SU-DHL-6 (cell line): Measurements from ENCODE around the gene CARD14.

ENCODE experiments used
- H2AFZ ChIP-seq: fragments of 200-600 bp; sonication (generic); 2 replicates; pipeline ENCODE4 v1.6.1; 2014; ENCODE audit warnings: low read depth, mild to moderate bottlenecking, moderate library complexity, mixed read lengths, antibody characterized with exemption, low read length; ENCODE audit not compliant: severe bottlenecking
- H3F3A ChIP-seq: fragments of 200-600 bp; shearing (Covaris generic); 2 replicates; pipeline ENCODE4 v1.6.0; 2016; ENCODE audit warnings: antibody characterized with exemption, mild to moderate bottlenecking; ENCODE audit not compliant: insufficient read depth
- H3K27ac ChIP-seq: fragments of 200-600 bp; sonication (generic); 2 replicates; pipeline ENCODE4 v1.5.1; 2016; ENCODE audit warnings: low read depth, mild to moderate bottlenecking, low read length, moderate library complexity, mixed read lengths
- H3K27me3 ChIP-seq: fragments of 200-600 bp; sonication (generic), shearing (Covaris generic); 2 replicates; pipeline ENCODE4 v1.6.0; 2014; ENCODE audit warnings: mild to moderate bottlenecking, low read length
- H3K36me3 ChIP-seq: fragments of 200-600 bp; sonication (generic); 2 replicates; pipeline ENCODE4 v1.6.1; 2014; ENCODE audit warnings: mild to moderate bottlenecking, low read length, mixed read lengths
- H3K4me2 ChIP-seq: fragments of 300-600, 200-600 bp; shearing (Covaris generic), sonication (generic); 2 replicates; pipeline ENCODE4 v1.6.0; 2014; ENCODE audit warnings: low read length, low read depth, mild to moderate bottlenecking; ENCODE audit not compliant: poor library complexity, severe bottlenecking
- H3K4me3 ChIP-seq: fragments of 200-600 bp; sonication (generic); 2 replicates; pipeline ENCODE4 v1.5.1; 2014; ENCODE audit warnings: antibody characterized with exemption, low read length, mild to moderate bottlenecking, mixed read lengths; ENCODE audit not compliant: insufficient read depth, poor library complexity, severe bottlenecking
- H3K79me2 ChIP-seq: fragments of 200-600 bp; sonication (generic); 2 replicates; pipeline ENCODE4 v1.6.1; 2014; ENCODE audit warnings: mild to moderate bottlenecking, low read length, moderate library complexity; ENCODE audit not compliant: insufficient read depth
- H3K9ac ChIP-seq: fragments of 200-600 bp; sonication (generic); 2 replicates; pipeline ENCODE4 v1.7.0; 2014; ENCODE audit warnings: mild to moderate bottlenecking, low read length
- H3K9me2 ChIP-seq: fragments of 200-600 bp; sonication (generic); replicated peaks from 2 replicates; pipeline ENCODE4 v1.6.1; 2014; ENCODE audit warnings: low read length; ENCODE audit not compliant: insufficient read depth
- H3K9me3 ChIP-seq: fragments of 200-600 bp; sonication (generic); 2 replicates; pipeline ENCODE4 v1.6.1; 2014; ENCODE audit warnings: low read length, mixed read lengths; ENCODE audit not compliant: insufficient read depth
- H4K20me1 ChIP-seq: fragments of 200-600 bp; sonication (generic); 2 replicates; pipeline ENCODE4 v1.6.1; 2014; ENCODE audit warnings: low read depth, mild to moderate bottlenecking, antibody characterized with exemption, low read length, moderate library complexity, mixed read lengths
- EZH2phosphoT487 ChIP-seq: fragments of 200-600 bp; sonication (generic), shearing (Covaris generic); conservative IDR thresholded peaks from 2 replicates; pipeline ENCODE4 v1.6.1; 2018; ENCODE audit warnings: mild to moderate bottlenecking, antibody characterized with exemption, low read length, moderate library complexity, mixed read lengths
- TF ChIP-seq, protein P1 (sequence below): fragments of 200-600 bp; sonication (generic); IDR thresholded peaks from one replicate; pipeline ENCODE4 v1.5.1; 2017; ENCODE audit warnings: antibody characterized with exemption, mild to moderate bottlenecking, low read length, moderate library complexity; ENCODE audit not compliant: insufficient read depth, poor library complexity, severe bottlenecking

Gene CARD14

DNA sequence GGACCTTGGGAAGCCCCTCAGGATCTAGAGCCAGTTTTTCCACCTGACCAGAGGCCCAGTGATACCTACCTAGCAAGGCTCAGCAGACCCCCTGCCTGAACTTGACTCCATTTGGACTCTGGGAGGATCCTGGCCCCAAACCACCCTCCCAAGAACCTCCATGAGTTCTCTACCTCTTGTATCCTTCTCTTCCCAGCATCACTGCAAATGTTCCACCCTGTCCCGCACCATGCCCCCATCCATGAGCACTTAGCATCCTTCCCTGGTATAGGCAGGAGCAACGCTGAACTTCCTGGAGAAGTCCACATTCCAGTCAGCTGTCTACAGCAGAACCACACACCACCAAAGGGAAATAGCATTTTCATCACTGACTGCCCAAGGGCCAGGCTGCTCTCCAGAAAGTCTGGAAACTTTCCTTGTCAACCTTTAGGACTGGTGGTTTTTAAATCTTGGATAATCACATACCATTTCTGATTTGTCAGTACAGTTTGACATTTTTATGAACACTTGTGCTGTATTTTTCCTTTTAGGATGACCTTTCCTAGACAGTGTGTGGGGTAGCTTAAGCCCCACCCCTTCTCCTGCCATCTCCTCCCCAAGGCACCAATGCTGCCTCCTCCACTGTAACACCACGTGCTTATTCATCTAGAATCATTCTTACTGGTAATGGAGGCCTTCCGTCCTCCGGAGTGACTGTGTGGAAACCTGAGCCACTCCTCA, 36.8 kb upstream of the CARD14 start:
- H3K4me2 ChIP-seq = no peak overlapping the region
- H3K9me2 ChIP-seq = no peaks in the 10 kb centered on the region
- H3K9ac ChIP-seq = no peak overlapping the region
- no peaks in the 10 kb centered on the region for H3K27me3 ChIP-seq
- peaks cover 18% of the 10 kb centered on the region for H3K36me3 ChIP-seq
- H4K20me1 ChIP-seq = no peaks in the 10 kb centered on the region
- H3K9me3 ChIP-seq = no peaks in the 10 kb centered on the region
- no peaks in the 10 kb centered on the region for H3K79me2 ChIP-seq
- no peak overlapping the region for H3K4me3 ChIP-seq
- peaks cover 16% of the 10 kb centered on the region for H3F3A ChIP-seq
- H2AFZ ChIP-seq = no peak overlapping the region
- no peak for TF ChIP-seq EZH2phosphoT487
- TF ChIP-seq, protein P1, sequence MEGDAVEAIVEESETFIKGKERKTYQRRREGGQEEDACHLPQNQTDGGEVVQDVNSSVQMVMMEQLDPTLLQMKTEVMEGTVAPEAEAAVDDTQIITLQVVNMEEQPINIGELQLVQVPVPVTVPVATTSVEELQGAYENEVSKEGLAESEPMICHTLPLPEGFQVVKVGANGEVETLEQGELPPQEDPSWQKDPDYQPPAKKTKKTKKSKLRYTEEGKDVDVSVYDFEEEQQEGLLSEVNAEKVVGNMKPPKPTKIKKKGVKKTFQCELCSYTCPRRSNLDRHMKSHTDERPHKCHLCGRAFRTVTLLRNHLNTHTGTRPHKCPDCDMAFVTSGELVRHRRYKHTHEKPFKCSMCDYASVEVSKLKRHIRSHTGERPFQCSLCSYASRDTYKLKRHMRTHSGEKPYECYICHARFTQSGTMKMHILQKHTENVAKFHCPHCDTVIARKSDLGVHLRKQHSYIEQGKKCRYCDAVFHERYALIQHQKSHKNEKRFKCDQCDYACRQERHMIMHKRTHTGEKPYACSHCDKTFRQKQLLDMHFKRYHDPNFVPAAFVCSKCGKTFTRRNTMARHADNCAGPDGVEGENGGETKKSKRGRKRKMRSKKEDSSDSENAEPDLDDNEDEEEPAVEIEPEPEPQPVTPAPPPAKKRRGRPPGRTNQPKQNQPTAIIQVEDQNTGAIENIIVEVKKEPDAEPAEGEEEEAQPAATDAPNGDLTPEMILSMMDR = no peak
- H3K27ac ChIP-seq = no peak overlapping the region

DNA sequence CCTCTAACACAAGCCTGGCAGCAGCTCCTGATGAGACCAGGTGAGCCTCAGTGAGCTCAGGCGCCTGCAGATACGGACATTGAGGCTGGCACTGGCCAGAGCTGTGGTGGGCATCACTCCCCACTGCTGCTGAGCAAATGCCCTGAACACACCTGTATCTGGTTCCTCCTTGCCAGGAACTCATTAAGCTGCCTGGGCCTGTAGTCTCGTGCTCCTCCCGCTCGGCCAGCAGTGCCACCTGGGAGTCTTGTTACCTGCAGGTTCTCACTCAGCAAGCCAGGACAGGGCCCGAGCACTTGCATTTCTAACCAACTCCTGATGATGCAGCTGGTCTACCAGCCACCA, 36.2 kb upstream of the CARD14 start:
- Histone ChIP-seq H2AFZ (no peak overlapping the region), H3K4me2 (no peak overlapping the region), H3K79me2 (no peaks in the 10 kb centered on the region), H3K9ac (no peak overlapping the region), H3K27ac (no peak overlapping the region), H3K4me3 (no peak overlapping the region), H3F3A (peaks cover 16% of the 10 kb centered on the region), H4K20me1 (no peaks in the 10 kb centered on the region), H3K9me3 (no peaks in the 10 kb centered on the region), H3K9me2 (no peaks in the 10 kb centered on the region), H3K27me3 (no peaks in the 10 kb centered on the region), H3K36me3 (peaks cover 22% of the 10 kb centered on the region)
- TF ChIP-seq, protein P1 = no peak

DNA sequence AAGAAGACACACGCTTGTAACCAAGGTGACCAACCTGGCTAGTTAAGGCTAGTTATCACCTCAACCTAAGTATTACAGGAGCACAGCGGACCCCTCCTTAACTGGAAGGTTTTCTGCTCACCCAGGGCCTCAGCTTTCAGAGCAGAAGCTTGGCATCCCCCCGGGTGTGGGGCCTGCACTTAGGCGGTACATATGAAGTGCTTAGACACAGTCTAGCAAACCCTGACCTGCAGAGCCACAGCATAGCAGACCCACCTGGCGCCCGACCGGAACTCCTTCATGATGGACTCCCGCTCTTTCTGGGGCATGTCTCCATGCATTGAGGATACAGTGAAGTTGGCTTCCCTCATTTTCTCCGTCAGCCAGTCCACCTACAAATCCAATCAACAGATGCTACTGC, 32.7 kb upstream of the CARD14 start:
- Histone ChIP-seq H3K4me2 (no peak overlapping the region), H3K36me3 (peaks cover 52% of the 10 kb centered on the region), H3K27ac (no peak overlapping the region)

More for the DNA sequence above, 32.7 kb upstream of the CARD14 start:
- Histone ChIP-seq H3F3A (peaks cover under 1% of the 10 kb centered on the region), H3K27me3 (no peaks in the 10 kb centered on the region), H3K79me2 (no peaks in the 10 kb centered on the region; the same call in 1 of the 2 replicates), H2AFZ (no peak overlapping the region), H3K9me3 (no peaks in the 10 kb centered on the region), H4K20me1 (no peaks in the 10 kb centered on the region), H3K4me3 (no peak overlapping the region), H3K9ac (no peak overlapping the region), H3K9me2 (no peaks in the 10 kb centered on the region)
- no peak for TF ChIP-seq EZH2phosphoT487
- TF ChIP-seq, protein P1 = no peak
